ENCODE results near the gene TMEM8B.
"Not testable (repeated sequence)": the region's sequence is repeated elsewhere in the genome, so short reads cannot be mapped to it uniquely, and the experiment has no call there.

Gene TMEM8B

DNA sequence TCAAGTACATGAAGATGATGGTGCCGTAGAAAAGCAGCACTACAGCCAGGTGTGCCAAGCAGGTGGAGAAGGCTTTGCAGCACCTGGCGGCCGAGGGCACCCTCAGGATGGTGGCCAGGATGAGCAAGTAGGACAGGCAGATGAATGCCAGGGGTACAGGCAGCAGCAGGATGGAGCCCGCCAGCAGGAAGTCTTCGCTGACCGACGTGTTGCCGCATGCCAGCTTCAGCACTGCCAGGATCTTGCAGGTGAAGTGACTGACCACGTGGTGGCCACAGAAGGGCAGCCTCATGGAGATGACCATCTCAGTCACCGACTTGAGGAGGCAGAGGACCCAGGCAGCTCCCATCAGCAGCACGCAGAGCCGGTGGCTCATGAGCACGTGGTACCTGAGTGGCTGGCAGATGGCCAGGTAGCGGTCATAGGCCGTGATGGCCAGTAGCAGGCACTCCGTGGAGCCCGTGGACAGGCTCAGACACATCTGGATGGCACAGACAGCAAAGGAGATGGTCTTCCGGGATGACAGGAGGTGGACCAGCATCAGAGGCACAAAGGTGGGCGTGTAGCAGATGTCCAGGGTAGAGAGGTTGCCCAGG, 40.7 kb downstream of the TMEM8B start:
- DNase-seq, result no peak

GRCh38 chr9:35870351-35870923, 41.4 kb downstream of the TMEM8B start, which contains the start of gene OR13J1:
OR13J1 (minus strand) TSS chr9:35870401; CDS start chr9:35870401, 0 bp downstream.
- no peak for DNase-seq

- no peak for DNase-seq
Measured at GRCh38 chr9:35871545-35871944, 42.5 kb downstream of the TMEM8B start.

DNA sequence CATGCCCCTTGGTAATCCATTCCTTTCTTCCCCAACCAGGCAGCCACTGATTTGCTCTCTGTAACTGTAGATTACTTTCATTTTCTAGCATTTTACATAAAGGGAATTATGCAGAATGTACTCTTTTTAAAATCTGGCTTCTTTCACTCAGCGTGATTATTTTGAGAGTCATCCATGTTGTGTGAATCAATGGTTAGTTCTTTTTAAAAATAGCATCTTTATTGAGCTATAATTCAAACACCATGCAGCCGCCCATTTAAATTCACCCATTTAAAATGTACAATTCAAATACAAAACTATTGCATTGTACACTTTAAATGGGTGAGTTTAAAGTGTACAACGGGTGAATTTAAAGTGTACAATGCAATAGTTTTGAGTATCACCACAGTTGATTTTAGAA, 43.5 kb downstream of the TMEM8B start:
- DNase-seq, result no peak

- peak; percentile 88 for DNase-seq
Measured at GRCh38 chr9:35882263-35882848, 53.3 kb downstream of the TMEM8B start.

- DNase-seq, result no peak
Measured at GRCh38 chr9:35882996-35883395, 54.0 kb downstream of the TMEM8B start.

DNA sequence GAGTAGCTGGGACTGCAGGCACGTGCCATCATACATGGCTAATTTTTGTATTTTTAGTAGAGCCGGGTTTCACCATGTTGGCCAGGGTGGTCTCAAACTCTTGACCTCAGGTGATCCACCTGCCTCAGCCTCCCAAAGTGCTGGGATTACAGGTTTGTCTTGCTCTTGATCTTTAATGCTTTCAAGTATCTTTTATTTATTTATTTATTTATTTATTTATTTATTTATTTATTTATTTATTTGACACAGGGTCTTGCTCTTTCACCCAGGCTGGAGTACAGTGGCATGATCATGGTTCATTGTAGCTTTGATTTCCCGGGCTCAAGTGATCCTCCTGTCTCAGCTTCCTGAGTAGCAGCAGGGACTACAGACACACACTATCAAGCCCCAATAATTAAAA, 55.9 kb downstream of the TMEM8B start:
- DNase-seq, result not testable (repeated sequence)

DNA sequence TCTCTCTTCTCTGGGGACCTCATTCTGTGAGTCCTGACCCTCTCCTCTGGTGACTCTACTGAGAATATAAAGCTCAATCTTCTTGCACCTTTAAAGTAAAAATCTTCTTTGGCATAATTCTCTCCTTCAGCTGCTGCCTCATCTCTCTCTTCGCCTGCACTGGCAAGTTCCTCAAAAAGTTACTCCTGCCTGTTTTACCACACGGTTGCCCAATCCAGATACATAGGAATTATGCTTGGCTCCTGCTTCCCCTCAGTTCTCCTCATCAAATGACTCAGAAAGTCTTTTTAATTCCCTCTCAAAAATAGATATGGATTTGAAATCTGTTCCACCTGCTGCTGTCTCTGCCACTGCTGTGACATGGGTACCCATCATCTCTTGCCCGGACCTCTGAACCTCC, 62.6 kb downstream of the TMEM8B start:
- no peak for DNase-seq

DNA sequence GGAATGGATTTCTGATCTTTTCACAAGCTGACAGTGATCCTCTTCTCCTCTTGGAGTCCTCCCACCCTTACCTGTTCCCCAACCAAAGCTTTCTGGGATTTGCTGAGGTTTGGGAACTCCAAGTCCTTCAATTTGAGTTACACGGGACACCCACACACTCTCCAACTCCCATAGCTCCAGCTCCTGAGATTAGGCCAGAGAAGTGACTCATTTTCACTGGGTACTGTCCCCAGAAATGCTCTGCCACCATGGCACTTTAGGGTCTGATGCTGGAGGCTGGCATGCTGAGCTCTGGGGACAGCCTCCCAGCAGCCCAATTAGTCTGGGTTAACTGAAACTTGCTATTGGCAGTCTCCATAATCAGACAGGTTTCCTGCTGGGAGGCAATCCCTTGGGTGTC, 63.0 kb downstream of the TMEM8B start:
- DNase-seq, result no peak

DNA sequence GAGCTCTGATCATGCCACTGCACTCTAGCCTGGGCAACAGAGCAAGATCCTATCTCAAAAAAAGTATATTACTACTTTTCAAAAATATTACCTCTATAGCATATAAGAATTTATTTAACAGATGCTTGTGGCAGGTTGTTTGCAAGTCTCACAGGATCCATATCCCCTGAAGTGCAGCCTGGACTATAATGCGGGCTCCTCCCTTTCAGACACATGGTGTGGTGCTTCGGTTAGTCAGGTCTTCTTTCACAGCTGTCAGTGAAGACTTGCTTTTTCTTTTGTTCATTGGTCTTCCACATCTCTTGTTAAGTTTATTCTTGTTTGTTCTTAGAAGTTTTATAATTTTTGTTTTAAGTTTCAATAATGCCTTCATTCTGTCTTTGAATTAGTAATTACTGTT, 67.5 kb downstream of the TMEM8B start:
- no peak for DNase-seq

- not testable (repeated sequence) for DNase-seq
Measured at GRCh38 chr9:35897376-35898099, 68.5 kb downstream of the TMEM8B start.

GRCh38 chr9:35898337-35898736, 69.3 kb downstream of the TMEM8B start:
- no peak for DNase-seq

GRCh38 chr9:35899021-35899420, 70.0 kb downstream of the TMEM8B start:
- DNase-seq, result no peak

DNA sequence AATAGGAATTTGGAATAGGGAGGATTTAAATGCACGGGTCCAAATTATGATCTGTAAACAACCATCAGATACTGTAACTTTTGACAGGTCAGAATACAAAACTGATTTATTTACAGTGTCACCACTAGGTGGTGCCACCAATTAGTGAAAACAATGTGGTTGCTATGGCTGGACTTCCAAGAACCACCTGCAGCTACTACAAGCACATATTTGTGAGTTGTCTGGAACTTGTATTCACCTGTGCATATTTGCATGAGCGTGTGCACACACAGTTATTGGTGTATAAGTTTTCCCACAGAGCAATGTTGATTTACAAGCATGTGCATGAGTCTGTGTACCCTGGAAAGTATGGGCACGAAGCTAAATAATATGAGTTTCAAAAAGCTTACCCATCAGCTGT, 74.0 kb downstream of the TMEM8B start:
- DNase-seq, result no peak

- DNase-seq, result no peak
Measured at GRCh38 chr9:35904338-35904737, 75.3 kb downstream of the TMEM8B start.

- no peak for DNase-seq
Measured at GRCh38 chr9:35905051-35905781, 76.2 kb downstream of the TMEM8B start.

- peak; percentile 93 for DNase-seq
Measured at GRCh38 chr9:35905912-35906679, 77.1 kb downstream of the TMEM8B start, which contains the start of gene HRCT1. HRCT1 (plus strand) TSS chr9:35906202; CDS start chr9:35906288, 86 bp downstream.

DNA sequence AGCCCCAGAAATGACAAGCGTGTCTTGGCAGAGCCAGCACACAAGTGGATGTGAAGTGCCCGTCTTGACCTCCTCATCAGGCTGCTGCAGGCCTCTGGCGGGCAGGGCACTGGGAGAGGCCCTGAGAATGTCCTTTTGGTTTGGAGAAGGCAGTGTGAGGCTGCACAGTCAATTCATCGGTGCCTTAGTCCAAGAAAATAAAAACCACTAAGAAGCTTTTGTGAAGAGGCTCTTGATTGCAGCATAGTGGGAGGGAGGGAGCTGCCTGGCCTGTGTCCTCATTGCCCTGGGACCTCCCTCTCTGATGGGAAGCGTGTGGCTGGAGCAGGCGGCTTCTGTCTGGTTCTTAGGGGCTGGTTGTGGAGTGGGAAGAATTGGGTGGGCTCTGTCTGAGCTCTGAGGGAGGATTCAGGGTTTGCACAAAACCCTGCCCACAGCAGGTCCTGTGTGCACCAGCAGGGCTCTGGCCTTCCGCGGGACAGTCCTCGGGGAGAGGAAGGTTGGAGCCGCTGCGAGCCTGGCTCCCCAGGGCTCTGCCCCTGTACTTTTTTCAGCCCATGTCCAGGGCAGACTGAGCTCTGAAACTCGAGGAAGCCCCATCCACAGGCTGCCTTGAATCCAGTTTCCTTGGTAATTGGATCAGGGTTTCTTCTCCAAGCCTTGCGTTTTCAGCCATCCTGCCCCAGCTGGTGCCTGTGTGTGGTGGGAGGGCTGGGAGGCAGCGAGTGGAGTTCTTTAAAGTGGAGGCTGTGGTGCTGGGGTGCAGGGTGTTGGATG, 78.1 kb downstream of the TMEM8B start:
- DNase-seq, result peak; percentile 80

GRCh38 chr9:35907711-35908503, 78.9 kb downstream of the TMEM8B start:
- DNase-seq, result peak; percentile 87

- DNase-seq, result peak; percentile 65
Measured at GRCh38 chr9:35908504-35909125, 79.6 kb downstream of the TMEM8B start.

Data from right hindlimb (tissue), 1 donor.